ENCODE data around the gene ACIN1.

Gene ACIN1

GRCh38 chr14:23051141-23052057, 43.5 kb downstream of the ACIN1 start:
- DNase-seq (ENCODE audit: extremely low spot score, insufficient read length, low read depth) (no peak), FAIRE-seq (no peak)

DNA sequence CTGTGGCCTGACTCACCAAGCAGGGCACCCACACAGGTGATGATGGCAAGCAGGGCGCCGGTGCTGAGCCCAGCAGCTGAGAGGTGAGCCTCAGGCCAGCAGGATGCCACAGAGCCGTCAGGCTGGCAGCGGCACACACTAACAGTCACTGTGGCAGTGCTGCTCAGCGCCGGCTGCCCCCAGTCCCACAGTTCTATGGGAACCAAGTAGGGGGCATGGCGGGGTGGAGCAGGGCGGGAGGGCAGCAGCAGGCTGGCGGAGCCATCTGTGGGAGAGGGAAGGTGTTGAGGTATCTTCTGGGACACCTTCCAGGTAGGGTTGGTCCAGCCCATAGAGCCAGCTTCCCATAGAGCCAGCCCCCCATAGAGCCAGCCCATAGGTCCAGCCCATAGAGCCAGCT, 45.9 kb downstream of the ACIN1 start:
- no peak for FAIRE-seq

DNA sequence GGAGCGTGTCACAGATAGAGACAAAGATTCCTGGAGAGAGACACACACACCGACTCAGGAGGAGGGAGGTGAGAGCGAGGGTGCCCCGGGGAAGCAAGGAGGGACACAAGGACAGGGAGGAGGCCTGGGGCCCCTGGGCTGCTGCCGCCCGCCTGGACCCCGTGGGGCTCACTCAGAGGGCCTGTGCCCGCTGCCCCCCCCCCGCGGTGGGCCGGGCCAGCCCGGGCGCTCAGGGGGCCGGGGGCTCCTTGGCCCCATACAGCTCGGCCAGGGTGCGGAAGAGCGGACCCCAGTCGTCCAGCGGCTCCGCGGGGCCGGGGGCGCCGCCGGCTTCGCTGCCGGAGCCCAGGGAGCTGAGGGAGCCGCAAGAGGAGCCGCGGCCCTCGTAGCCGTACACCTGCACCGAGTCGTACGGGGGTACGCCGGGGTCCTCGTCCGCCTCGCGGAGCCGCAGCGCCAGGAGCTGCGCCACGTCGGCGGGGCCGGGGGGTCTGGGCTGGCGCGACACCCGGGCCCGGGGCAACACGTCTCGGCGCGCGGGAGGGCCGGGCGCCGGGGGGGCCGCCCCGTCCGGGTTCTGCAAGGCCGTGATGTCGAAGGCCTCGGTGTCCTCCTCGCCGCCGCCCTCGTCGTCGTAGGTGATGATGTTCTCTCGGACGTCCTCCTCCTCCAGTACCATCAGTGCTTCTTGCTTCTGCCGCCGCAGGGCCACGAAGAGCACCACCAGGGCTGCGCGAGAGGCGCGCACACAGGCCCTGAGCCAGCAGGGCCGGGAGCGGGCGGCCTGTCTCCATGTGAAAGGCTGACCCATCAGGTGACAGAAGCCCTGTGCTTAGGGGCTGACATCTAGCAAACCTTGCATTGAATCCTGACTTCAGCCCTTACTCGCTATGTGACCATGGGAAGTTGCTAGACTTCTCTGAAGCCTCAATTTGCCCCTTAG, 46.9 kb downstream of the ACIN1 start:
- DNase-seq (ENCODE audit: extremely low spot score, insufficient read length, low read depth) (no peak), FAIRE-seq (no peak)

More for the DNA sequence above, 45.9 kb downstream of the ACIN1 start:
- DNase-seq (ENCODE audit: extremely low spot score, insufficient read length, low read depth), result no peak

DNA sequence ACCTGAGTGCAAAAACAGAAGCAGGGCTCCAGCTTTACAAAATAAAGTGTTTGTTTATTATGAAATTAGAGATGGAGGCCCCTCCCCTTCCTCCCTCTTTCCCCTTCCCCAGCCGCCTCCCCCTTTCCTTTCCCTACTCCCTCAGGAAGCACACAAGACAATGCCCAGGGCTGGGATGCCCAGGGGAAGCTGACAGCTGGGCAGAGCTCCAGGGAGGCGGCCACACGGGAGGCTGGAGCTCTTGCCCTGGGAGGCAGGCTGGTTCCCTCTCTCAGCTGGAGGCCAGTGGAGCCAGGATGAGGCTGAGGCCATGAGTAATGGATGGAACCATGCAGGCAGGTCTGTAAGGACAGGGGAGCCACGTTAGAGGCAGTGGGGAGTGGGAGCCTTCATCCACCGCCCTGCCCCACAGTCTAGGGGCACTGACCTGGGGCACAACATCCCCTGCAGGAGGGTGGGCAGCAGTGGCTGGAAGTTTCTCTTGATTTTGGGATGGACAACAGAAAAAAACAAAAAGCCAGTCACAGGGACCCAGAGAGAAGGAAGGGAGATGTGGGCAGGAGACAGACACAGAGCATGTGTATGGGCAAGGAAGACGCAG, 47.8 kb downstream of the ACIN1 start:
- DNase-seq (ENCODE audit: extremely low spot score, insufficient read length, low read depth), result no peak
- FAIRE-seq, result no peak

DNA sequence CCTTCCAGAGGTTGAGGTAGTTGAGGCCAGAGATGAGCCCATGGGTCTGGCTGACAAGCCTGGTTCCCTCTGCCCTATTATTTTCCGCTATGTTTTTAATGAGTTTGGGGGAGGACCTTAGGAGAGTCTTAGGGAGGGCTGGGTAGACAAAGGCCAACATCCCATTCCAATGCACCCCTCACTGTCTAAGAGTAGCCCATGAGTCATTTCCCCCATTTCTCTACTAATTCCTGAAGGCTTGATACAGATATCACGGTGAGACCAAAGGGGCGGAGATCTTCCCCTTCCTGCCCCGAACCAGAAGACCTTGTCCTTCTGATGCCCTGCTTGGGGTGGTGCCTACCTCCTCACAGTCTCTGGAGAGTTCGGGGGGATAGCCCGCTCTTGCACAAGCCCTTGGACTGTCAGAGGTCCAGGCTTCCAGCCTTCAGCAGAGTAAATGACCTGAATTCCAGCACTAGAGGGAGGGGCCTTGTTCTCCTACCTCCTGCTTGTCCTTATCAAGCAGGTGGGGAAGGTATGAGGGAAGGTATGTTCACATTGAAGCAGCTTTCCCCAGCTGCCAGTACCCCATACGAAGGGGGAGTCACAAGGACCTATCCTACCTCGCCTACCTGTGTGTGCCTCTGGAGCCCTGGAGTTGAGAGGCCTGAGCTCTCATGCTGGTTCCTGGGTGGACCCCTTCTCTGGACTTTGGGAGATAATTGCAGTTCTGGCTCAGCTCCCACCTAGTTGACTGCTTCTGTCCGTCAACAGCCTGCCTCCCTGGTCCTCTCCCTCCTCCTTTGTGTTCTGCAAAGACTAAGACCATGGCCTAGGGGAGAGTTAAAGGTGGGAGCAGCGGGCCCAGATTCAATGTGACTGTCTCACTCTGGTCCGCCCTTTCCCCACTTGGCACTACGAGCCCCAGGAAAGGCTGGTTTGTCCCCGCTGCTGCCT, 49.2 kb downstream of the ACIN1 start:
- FAIRE-seq (no peak), DNase-seq (ENCODE audit: extremely low spot score, insufficient read length, low read depth) (no peak)

GRCh38 chr14:23044840-23045239, 50.1 kb downstream of the ACIN1 start:
- no peak for DNase-seq (ENCODE audit: extremely low spot score, insufficient read length, low read depth)
- FAIRE-seq, result no peak

GRCh38 chr14:23043754-23044153, 51.2 kb downstream of the ACIN1 start:
- DNase-seq (ENCODE audit: extremely low spot score, insufficient read length, low read depth) (no peak), FAIRE-seq (no peak)

- no peak for FAIRE-seq
- DNase-seq (ENCODE audit: extremely low spot score, insufficient read length, low read depth), result no peak
Measured at GRCh38 chr14:23043145-23043544, 51.8 kb downstream of the ACIN1 start.

- no peak for FAIRE-seq
Measured at GRCh38 chr14:23042162-23042965, 52.6 kb downstream of the ACIN1 start, which contains the start of gene PSMB11. Gene PSMB11, plus strand, starts transcription at chr14:23042212. Its CDS starts 14 bp downstream, at chr14:23042226.

GRCh38 chr14:23041729-23042128, 53.2 kb downstream of the ACIN1 start:
- no peak for FAIRE-seq
- DNase-seq (ENCODE audit: extremely low spot score, insufficient read length, low read depth), result no peak

More at GRCh38 chr14:23042162-23042965, 52.6 kb downstream of the ACIN1 start, which contains the start of gene PSMB11:
- DNase-seq (ENCODE audit: extremely low spot score, insufficient read length, low read depth), result no peak

- no peak for FAIRE-seq
Measured at GRCh38 chr14:23040100-23040499, 54.8 kb downstream of the ACIN1 start.

GRCh38 chr14:23035303-23036144, 59.4 kb downstream of the ACIN1 start:
- FAIRE-seq (no peak), DNase-seq (ENCODE audit: extremely low spot score, insufficient read length, low read depth) (no peak)

More at GRCh38 chr14:23040100-23040499, 54.8 kb downstream of the ACIN1 start:
- no peak for DNase-seq (ENCODE audit: extremely low spot score, insufficient read length, low read depth)

DNA sequence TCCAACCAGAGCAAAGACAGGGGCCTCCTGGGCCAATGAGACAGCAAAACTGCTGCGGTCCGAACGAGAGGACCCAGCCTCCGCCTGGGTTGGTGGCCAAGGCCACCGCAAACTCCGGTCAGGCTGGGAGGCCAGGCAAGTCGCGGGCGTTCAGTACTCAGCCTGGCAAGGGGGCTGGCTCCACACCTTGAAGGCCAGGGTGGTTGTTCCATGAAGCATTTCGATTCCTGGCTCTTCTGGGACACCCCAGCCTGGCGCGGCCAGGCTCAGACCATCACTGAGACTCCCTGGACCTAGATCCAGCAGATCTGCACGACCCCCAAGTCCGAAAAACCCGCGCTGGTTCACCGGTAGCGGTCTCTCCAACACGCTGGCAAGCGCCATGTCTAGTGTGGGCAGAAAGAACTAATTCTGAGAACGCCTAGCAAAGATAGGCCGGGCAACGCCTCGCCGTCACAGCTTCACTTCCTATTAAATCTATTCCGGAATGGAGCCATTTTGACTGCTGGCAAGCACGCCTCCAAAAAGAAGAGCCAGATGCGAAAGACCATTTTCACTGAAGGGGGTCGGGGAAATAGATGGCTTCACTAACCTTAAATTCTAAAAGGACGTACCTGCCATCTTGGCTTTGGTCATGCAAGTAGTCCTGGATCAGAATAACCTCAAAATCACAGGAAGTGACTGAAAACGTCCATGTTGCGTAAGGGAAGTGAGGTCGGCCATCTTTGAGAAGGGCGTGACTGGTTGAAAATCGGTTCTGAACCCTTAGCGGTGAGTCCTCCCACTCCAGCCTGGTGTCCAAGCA, 60.2 kb downstream of the ACIN1 start, which contains the start of gene PSMB5:
TSS of gene PSMB5 (minus strand) at position 403 of the 805 bp plus-strand sequence. CDS start at position 384, 19 bp downstream.
- peak; percentile 95 for FAIRE-seq
- peak; percentile 82 for DNase-seq (ENCODE audit: extremely low spot score, insufficient read length, low read depth)

DNA sequence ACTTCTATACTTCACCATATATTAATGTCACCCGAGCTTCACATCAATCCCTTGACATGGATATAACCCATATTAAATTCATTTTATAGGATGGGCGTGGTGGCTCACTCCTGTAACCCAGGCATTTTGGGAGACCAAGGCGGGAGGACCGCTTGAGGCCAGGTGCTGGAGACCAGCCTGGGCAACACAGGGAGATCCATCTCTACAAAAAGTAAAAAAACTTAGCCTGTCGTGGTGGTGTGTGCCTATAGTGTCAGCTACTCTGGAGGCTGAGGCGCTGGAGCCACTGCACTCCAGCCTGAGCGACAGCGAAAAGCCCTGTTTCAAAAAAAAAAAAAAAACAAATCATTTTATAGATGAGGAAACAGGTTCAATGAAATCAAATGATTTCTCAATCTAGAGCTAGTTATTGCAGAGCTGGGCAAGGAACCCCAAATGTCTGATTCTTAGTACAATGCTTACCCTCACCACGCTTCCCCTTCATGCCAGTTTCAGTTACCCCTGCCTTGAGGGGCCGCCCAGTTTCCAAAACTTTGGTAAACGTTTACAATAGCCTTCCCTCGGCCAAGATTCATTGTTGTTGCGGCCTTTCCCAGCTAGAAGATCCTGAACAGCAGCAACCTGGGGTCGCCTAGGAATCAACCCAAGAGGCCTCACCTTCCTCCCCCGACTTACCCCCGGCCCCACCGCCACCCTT, 61.0 kb downstream of the ACIN1 start:
- DNase-seq (ENCODE audit: extremely low spot score, insufficient read length, low read depth), result no peak
- FAIRE-seq, result no peak

DNA sequence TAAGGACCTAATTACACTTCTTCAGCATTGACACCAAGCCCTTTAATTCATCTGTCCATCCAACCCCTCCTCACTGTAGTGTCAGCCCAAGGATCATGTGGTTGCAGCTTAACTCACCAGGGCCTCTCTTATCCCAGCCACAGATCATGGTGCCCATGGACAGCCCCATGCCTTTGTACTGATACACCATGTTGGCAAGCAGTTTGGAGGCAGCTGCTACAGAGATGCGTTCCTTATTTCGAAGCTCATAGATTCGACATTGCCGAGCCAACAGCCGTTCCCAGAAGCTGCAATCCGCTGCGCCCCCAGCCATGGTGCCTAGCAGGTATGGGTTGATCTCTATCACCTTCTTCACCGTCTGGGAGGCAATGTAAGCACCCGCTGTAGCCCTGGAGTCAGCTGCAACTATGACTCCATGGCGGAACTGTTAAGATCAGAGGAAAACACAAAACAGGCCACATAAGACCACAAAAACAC, 61.6 kb downstream of the ACIN1 start:
- FAIRE-seq (no peak), DNase-seq (ENCODE audit: extremely low spot score, insufficient read length, low read depth) (no peak)

DNA sequence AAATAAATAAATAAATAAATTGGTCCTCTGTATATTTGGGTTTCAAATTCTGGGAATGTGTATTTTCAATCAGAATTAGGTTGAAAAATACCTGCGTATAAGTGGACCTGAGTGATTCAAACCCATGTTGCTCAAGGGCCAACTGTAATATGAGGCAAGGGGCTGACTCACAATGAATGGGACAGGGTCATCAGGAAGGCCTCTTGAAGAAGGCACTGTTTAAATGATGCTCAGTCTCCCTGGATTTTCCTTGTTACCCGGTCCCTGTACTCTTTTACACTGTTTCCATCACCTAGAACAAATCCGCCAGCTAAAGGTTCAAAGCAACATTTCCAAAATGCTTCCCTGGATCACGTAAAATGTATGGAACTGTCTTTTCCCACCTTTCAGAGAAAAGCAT, 64.0 kb downstream of the ACIN1 start:
- no peak for FAIRE-seq
- DNase-seq (ENCODE audit: extremely low spot score, insufficient read length, low read depth), result no peak

Measured in GM18507 (cell line).